Glomerular visceral epithelial cell (primary cell): ENCODE measurements around the gene HOXA6.

Experiments
- DNase-seq: peaks from one replicate; pipeline ENCODE4 v3.0.0-alpha.2; 2016; ENCODE audit errors: extremely low spot score

HOXA6 gene

GRCh38 chr7:27110186-27111031 is 37.2 kb downstream of the HOXA6 start:
- peak; percentile 59 for DNase-seq

GRCh38 chr7:27109466-27110185 is 37.9 kb downstream of the HOXA6 start:
- no peak for DNase-seq

- no peak for DNase-seq
Observed at GRCh38 chr7:27108390-27109127, 39.0 kb downstream of the HOXA6 start.

- no peak for DNase-seq
Observed at GRCh38 chr7:27107391-27108381, 39.9 kb downstream of the HOXA6 start.

GRCh38 chr7:27106901-27107240 is 40.7 kb downstream of the HOXA6 start:
- DNase-seq = no peak

GRCh38 chr7:27106181-27106900 is 41.2 kb downstream of the HOXA6 start:
- no peak for DNase-seq

- no peak for DNase-seq
Observed at GRCh38 chr7:27105301-27106031, 42.1 kb downstream of the HOXA6 start.

GRCh38 chr7:27104341-27105058 is 43.1 kb downstream of the HOXA6 start:
- DNase-seq = no peak

GRCh38 chr7:27103489-27104226 is 43.9 kb downstream of the HOXA6 start:
- no peak for DNase-seq

- DNase-seq = peak; percentile 48
Observed at GRCh38 chr7:27102581-27103442, 44.8 kb downstream of the HOXA6 start, which contains the start of gene HOXA2. Gene HOXA2 (minus strand): TSS chr7:27102683. CDS start chr7:27102500, 183 bp downstream.

- DNase-seq = no peak
Observed at GRCh38 chr7:27101957-27102580, 45.5 kb downstream of the HOXA6 start.

GRCh38 chr7:27101171-27101956 is 46.2 kb downstream of the HOXA6 start:
- no peak for DNase-seq

GRCh38 chr7:27100694-27101170 is 46.8 kb downstream of the HOXA6 start:
- no peak for DNase-seq

GRCh38 chr7:27099453-27100370 is 47.9 kb downstream of the HOXA6 start:
- no peak for DNase-seq
